Hepatocyte (in vitro differentiated cells): ENCODE data around the gene HPCAL1.

ENCODE experiments used
- CTCF ChIP-seq: fragments of 200-600 bp; sonication (generic); IDR thresholded peaks from 2 replicates; pipeline ENCODE4 v1.5.1; 2016; ENCODE audit warnings: antibody characterized with exemption, mild to moderate bottlenecking; ENCODE audit not compliant: poor library complexity
- EZH2 ChIP-seq: fragments of 200-600 bp; sonication (generic); IDR thresholded peaks from 2 replicates; pipeline ENCODE4 v1.6.1; 2016; ENCODE audit warnings: antibody characterized with exemption, mild to moderate bottlenecking, borderline replicate concordance
- EZH2phosphoT487 ChIP-seq: fragments of 200-600 bp; sonication (generic); IDR thresholded peaks from one replicate; pipeline ENCODE4 v1.6.1; 2018; ENCODE audit warnings: antibody characterized with exemption, mild to moderate bottlenecking, low read depth, moderate library complexity; ENCODE audit not compliant: unreplicated experiment, severe bottlenecking

GRCh38 chr2:10400978-10401951, 98.6 kb downstream of the HPCAL1 start:
- TF ChIP-seq CTCF (no peak), EZH2phosphoT487 (no peak), EZH2 (no peak)
